ENCODE results near the gene SLC2A5. TPM values are rescaled to one million over a fixed set of nuclear protein-coding genes. Genes with fewer than 3 reads are reported as not detected.
"Not testable (repeated sequence)": the region's sequence is repeated elsewhere in the genome, so short reads cannot be mapped to it uniquely, and the experiment has no call there.

Gene SLC2A5
- total RNA-seq, 2 experiments from 2014 or later = not detected

- Mint-ChIP-seq H3K27ac (no peak overlapping the region), H3K36me3 (ENCODE audit: low read depth) (no peaks in the 10 kb centered on the region), H3K4me1 (ENCODE audit: low read depth) (no peaks in the 10 kb centered on the region), H3K27me3 (ENCODE audit: low read depth) (peaks cover 9% of the 10 kb centered on the region), H3K4me3 (no peak overlapping the region), H3K9me3 (ENCODE audit: insufficient read depth) (no peaks in the 10 kb centered on the region)
- CTCF ChIA-PET = no interaction called here
- POLR2A ChIA-PET = no interaction called here
- DNase-seq (no peak), ATAC-seq (no peak)
These were observed 46.7 kb downstream of the SLC2A5 start for GRCh38 chr1:9022773-9023172.

DNA sequence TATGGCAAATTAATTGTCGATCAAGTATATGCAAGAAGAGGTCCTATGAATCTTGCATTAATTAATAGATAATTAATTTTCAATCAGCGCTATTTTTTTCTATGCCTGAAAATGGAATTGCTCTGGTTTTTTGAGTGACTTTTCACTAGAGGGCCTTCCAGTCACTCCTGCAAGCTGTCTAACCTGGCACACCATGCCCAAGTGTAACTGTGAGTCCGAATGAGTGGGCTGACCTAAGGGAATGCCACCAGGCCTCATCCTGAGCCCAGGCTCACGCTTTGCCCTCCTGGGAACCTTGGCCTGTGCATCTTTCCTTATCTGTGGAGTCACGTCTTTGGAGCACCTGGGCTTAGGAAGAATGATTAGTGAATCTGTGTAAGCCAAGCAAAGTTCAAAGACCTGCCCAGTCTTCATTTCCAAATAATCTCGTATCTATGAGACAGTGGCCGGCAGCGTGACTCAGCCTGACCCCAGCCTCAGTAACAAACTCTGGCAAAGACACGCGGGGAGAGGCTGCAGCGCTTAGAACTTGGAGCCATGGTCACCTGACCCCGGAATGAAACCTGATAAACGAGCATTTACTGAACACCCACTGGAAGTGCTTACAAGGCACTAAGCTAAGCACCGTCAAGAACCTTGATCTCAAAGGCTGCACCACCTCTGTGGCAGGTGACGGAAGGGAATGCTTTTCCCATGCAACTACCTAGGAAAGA, 47.3 kb downstream of the SLC2A5 start:
- ATAC-seq; H3K4me3 Mint-ChIP-seq; H3K4me1 Mint-ChIP-seq (ENCODE audit: low read depth); H3K9me3 Mint-ChIP-seq (ENCODE audit: insufficient read depth); CTCF ChIA-PET; DNase-seq; H3K27ac Mint-ChIP-seq; POLR2A ChIA-PET; H3K36me3 Mint-ChIP-seq (ENCODE audit: low read depth): not testable (repeated sequence)
- peaks cover 10% of the 10 kb centered on the region for H3K27me3 Mint-ChIP-seq (ENCODE audit: low read depth)

DNA sequence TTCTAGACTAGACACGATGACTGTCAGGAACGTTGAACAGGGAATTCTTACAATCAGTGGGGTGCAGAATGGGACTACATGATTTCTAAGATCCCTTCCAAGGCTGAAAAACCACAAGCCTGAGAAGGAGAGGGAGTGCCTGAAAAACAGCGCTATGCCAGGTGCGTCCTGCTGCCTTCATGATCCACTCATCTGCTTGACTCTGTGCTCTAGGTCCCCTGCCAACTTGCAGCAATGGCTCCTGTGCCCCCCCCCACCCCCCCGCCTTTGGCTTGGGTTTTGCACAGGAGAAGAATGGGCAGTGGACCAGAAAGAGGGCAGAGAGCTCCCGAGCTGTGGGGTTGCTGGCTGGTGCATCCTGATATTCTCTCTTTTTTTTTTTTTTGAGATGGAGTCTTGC, 49.1 kb downstream of the SLC2A5 start:
- CTCF ChIA-PET = interaction anchor here (2.0 kb wide), 1 partner anchor 15 kb away, joined by 8 read pairs; no protein-coding TSS in a partner anchor
- no peak overlapping the region for H3K27ac Mint-ChIP-seq

DNA sequence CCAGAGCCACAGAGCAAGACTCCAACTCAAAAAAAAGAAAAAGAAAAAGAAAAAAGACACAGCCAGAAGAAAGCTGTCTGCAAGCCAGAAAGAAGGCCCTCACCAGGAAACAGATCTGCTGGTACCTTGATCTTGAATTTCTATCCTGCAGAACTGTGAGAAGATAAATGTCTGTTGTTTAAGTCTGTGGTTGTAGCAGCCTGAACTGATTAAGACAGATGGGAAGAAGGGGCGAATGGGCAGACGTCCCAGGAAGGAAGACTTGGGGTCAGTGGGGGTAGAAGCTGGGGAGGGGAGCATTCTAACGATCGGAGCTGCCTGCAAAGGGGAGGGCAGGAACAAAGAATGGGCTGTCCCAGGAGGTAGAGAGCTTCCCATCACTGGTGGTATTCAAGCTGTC, 49.5 kb downstream of the SLC2A5 start:
- H3K27me3 Mint-ChIP-seq (ENCODE audit: low read depth) = peaks cover 14% of the 10 kb centered on the region
- ATAC-seq = no peak
- CTCF ChIA-PET = interaction anchor here (2.0 kb wide), 1 partner anchor 15 kb away, joined by 8 read pairs; no protein-coding TSS in a partner anchor
- POLR2A ChIA-PET = no interaction called here
- H3K4me3 Mint-ChIP-seq = no peak overlapping the region
- H3K9me3 Mint-ChIP-seq (ENCODE audit: insufficient read depth) = no peaks in the 10 kb centered on the region
- H3K36me3 Mint-ChIP-seq (ENCODE audit: low read depth) = no peaks in the 10 kb centered on the region
- peaks cover 9% of the 10 kb centered on the region for H3K4me1 Mint-ChIP-seq (ENCODE audit: low read depth)
- DNase-seq = no peak
- H3K27ac Mint-ChIP-seq = no peak overlapping the region

More for the DNA sequence above, 49.1 kb downstream of the SLC2A5 start:
- POLR2A ChIA-PET = no interaction called here
- H3K9me3 Mint-ChIP-seq (ENCODE audit: insufficient read depth) = no peaks in the 10 kb centered on the region
- H3K27me3 Mint-ChIP-seq (ENCODE audit: low read depth) = peaks cover 14% of the 10 kb centered on the region
- no peak overlapping the region for H3K4me3 Mint-ChIP-seq
- DNase-seq (no peak), ATAC-seq (no peak)
- peaks cover 7% of the 10 kb centered on the region for H3K4me1 Mint-ChIP-seq (ENCODE audit: low read depth)
- no peaks in the 10 kb centered on the region for H3K36me3 Mint-ChIP-seq (ENCODE audit: low read depth)

- peaks cover 9% of the 10 kb centered on the region for H3K4me1 Mint-ChIP-seq (ENCODE audit: low read depth)
- ChIA-PET POLR2A (no interaction called here), CTCF (no interaction called here)
- no peak for ATAC-seq
- H3K36me3 Mint-ChIP-seq (ENCODE audit: low read depth) = no peaks in the 10 kb centered on the region
- H3K27ac Mint-ChIP-seq = no peak overlapping the region
- H3K9me3 Mint-ChIP-seq (ENCODE audit: insufficient read depth) = no peaks in the 10 kb centered on the region
- H3K27me3 Mint-ChIP-seq (ENCODE audit: low read depth) = peaks cover 14% of the 10 kb centered on the region
- no peak overlapping the region for H3K4me3 Mint-ChIP-seq
- DNase-seq = no peak
These were observed 51.1 kb downstream of the SLC2A5 start for GRCh38 chr1:9018333-9018732.

DNA sequence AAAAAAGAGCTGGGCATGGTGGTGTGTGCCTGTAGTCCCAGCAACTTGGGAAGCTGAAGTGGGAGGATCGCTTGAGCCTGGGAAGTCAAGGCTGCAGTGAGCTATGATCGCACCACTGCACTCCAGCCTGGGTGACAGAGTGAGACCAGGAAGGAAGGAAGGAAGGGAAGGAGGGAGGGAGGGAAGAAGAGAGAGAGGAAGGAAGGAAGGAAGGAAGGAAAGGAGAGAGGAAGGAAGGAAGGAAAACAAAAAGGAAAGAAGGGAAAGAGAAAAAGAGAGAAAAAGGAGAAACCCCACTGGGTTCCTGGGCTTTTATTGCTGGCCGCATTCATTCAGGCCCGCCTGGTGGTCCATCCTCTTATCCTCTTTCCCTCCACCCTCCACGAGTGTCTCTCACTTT, 53.0 kb downstream of the SLC2A5 start:
- CTCF ChIA-PET = interaction anchor here (4.0 kb wide), 1 partner anchor 12 kb away, joined by 35 read pairs; no protein-coding TSS in a partner anchor
- peaks cover 9% of the 10 kb centered on the region for H3K4me1 Mint-ChIP-seq (ENCODE audit: low read depth)
- no peaks in the 10 kb centered on the region for H3K36me3 Mint-ChIP-seq (ENCODE audit: low read depth)
- peaks cover 23% of the 10 kb centered on the region for H3K27me3 Mint-ChIP-seq (ENCODE audit: low read depth)
- no peak for DNase-seq
- POLR2A ChIA-PET = no interaction called here
- no peak overlapping the region for H3K27ac Mint-ChIP-seq
- H3K4me3 Mint-ChIP-seq = no peak overlapping the region
- no peak for ATAC-seq
- H3K9me3 Mint-ChIP-seq (ENCODE audit: insufficient read depth) = no peaks in the 10 kb centered on the region

- H3K4me3 Mint-ChIP-seq = no peak overlapping the region
- ChIA-PET CTCF (interaction anchor here (4.0 kb wide), 1 partner anchor 10 kb away, joined by 35 read pairs; no protein-coding TSS in a partner anchor), POLR2A (interaction anchor here (1.0 kb wide), 1 partner anchor 60 kb away, joined by 4 read pairs; no protein-coding TSS in a partner anchor)
- H3K27ac Mint-ChIP-seq = no peak overlapping the region
- H3K4me1 Mint-ChIP-seq (ENCODE audit: low read depth) = peaks cover 14% of the 10 kb centered on the region
- H3K9me3 Mint-ChIP-seq (ENCODE audit: insufficient read depth) = no peaks in the 10 kb centered on the region
- DNase-seq = no peak
- no peak for ATAC-seq
- H3K36me3 Mint-ChIP-seq (ENCODE audit: low read depth) = no peaks in the 10 kb centered on the region
- peaks cover 21% of the 10 kb centered on the region for H3K27me3 Mint-ChIP-seq (ENCODE audit: low read depth)
These were observed 54.7 kb downstream of the SLC2A5 start for GRCh38 chr1:9014475-9015375.

GRCh38 chr1:9013819-9014218, 55.6 kb downstream of the SLC2A5 start:
- DNase-seq (no peak), ATAC-seq (no peak)
- ChIA-PET POLR2A (no interaction called here), CTCF (interaction anchor here (4.0 kb wide), 1 partner anchor 9 kb away, joined by 35 read pairs; no protein-coding TSS in a partner anchor)
- H3K4me1 Mint-ChIP-seq (ENCODE audit: low read depth) = peaks cover 14% of the 10 kb centered on the region
- H3K27ac Mint-ChIP-seq = no peak overlapping the region
- H3K9me3 Mint-ChIP-seq (ENCODE audit: insufficient read depth) = no peaks in the 10 kb centered on the region
- peaks cover 26% of the 10 kb centered on the region for H3K27me3 Mint-ChIP-seq (ENCODE audit: low read depth)
- no peak overlapping the region for H3K4me3 Mint-ChIP-seq
- H3K36me3 Mint-ChIP-seq (ENCODE audit: low read depth) = no peaks in the 10 kb centered on the region

- Mint-ChIP-seq H3K4me1 (ENCODE audit: low read depth) (peaks cover 13% of the 10 kb centered on the region), H3K36me3 (ENCODE audit: low read depth) (no peaks in the 10 kb centered on the region), H3K27me3 (ENCODE audit: low read depth) (peaks cover 22% of the 10 kb centered on the region), H3K9me3 (ENCODE audit: insufficient read depth) (no peaks in the 10 kb centered on the region), H3K4me3 (no peak overlapping the region), H3K27ac (peak overlapping the region; percentile 36)
- ChIA-PET CTCF (interaction anchor here (3.2 kb wide), 1 partner anchor 91 kb away, joined by 14 read pairs; no protein-coding TSS in a partner anchor), POLR2A (no interaction called here)
- DNase-seq (no peak), ATAC-seq (no peak)
These were observed 58.6 kb downstream of the SLC2A5 start for GRCh38 chr1:9010781-9011323.

DNA sequence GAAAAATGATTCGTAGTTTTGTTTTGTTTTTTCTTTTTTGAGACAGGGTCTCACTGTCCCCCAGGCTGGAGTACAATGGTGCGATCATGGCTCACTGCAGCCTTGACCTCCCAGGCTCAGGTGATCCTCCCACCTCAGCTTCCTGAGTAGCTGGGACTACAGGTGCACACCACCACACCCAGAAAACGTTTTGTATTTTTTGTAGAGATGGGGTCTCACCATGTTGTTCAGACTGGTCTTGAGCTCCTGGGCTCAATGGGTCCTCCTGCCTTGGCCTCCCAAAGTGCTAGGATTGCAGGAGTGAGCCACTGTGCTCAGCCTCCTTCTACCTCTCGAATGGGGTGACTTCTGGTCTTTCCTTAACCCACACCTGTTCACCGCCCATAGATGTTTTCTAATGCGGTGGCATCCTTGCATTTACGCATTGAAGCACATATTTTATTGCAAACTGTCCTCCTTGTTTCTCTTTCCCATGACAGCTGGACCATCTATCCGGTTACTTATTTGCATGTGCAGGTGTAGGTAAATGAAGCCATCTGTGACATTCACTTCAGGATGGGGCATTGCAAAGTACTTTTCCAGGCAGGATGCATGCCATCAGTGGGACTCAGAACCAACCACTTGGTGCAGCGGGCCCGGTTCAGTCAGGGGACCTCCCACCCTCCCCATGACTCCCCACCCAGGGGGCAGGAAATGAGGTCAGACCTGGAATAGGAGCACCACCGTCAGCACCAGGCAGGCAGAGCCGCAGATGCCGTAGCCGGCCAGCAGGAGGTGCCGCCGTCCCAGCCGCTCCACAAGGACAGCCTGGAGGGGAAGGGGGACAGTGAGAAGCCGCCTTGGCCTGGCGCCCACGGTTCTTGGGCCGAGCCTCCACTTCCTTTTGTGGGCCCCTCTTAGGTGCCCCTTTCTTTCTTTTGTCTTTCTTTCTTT, 59.7 kb downstream of the SLC2A5 start:
- H3K9me3 Mint-ChIP-seq (ENCODE audit: insufficient read depth) = no peaks in the 10 kb centered on the region
- ATAC-seq (peak; percentile 39), DNase-seq (peak; percentile 54)
- no peaks in the 10 kb centered on the region for H3K36me3 Mint-ChIP-seq (ENCODE audit: low read depth)
- ChIA-PET CTCF (interaction anchor here (2.0 to 3.2 kb wide), 2 partner anchors 92 kb away, joined by 9 to 14 read pairs; no protein-coding TSS in a partner anchor), POLR2A (interaction anchor here (0.7 kb wide), 1 partner anchor 14 kb away, joined by 3 read pairs; no protein-coding TSS in a partner anchor)
- H3K27ac Mint-ChIP-seq = no peak overlapping the region
- peaks cover 21% of the 10 kb centered on the region for H3K27me3 Mint-ChIP-seq (ENCODE audit: low read depth)
- H3K4me1 Mint-ChIP-seq (ENCODE audit: low read depth) = peaks cover 13% of the 10 kb centered on the region
- H3K4me3 Mint-ChIP-seq = no peak overlapping the region

GRCh38 chr1:9008236-9008635, 61.2 kb downstream of the SLC2A5 start:
- POLR2A ChIA-PET = no interaction called here

More at GRCh38 chr1:9008236-9008635, 61.2 kb downstream of the SLC2A5 start:
- CTCF ChIA-PET = interaction anchor here (2.0 to 3.2 kb wide), 2 partner anchors 90 to 94 kb away, joined by 9 to 14 read pairs; no protein-coding TSS in a partner anchor
- Mint-ChIP-seq H3K4me3 (no peak overlapping the region), H3K36me3 (ENCODE audit: low read depth) (no peaks in the 10 kb centered on the region), H3K9me3 (ENCODE audit: insufficient read depth) (no peaks in the 10 kb centered on the region), H3K4me1 (ENCODE audit: low read depth) (peaks cover 24% of the 10 kb centered on the region), H3K27me3 (ENCODE audit: low read depth) (peaks cover 21% of the 10 kb centered on the region), H3K27ac (no peak overlapping the region)
- ATAC-seq (no peak), DNase-seq (no peak)
